GM03348 (cell line): ENCODE results near the gene GLI3.
A peak's percentile ranks its signal among the peaks of the same experiment; 100 is the strongest.
"Not testable (repeated sequence)": the region's sequence is repeated elsewhere in the genome, so short reads cannot be mapped to it uniquely, and the experiment has no call there.

Source experiments
- DNase-seq: peaks from one replicate; pipeline ENCODE4 v3.0.0; 2012; ENCODE audit warnings: low spot score

GLI3 gene

DNA sequence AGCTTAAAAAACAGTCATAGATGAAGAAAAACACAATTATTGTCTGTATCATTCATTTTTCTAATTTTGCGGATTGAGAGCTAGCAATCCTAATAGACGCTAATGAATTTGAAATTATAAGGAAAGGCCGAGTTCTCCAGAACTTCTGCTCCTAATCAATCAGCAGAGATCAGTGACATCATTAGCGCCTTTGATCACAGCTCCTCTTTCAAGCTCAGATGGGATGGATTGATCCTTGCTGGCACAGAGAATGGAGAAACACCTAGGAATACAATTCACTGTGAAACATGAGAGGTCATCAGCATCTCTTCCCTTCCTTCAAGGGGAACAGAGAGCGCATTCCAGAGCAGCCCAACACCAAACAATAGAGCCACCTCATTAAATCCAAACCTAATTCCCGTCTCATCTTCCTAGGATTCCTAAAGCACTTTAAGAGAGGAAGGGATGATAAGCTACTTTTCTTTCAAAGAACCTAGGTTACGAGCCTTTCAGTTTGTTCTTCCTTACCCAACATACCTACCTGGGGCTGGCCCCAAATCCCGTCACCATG is 24.4 kb downstream of the GLI3 start:
- DNase-seq: no peak

DNA sequence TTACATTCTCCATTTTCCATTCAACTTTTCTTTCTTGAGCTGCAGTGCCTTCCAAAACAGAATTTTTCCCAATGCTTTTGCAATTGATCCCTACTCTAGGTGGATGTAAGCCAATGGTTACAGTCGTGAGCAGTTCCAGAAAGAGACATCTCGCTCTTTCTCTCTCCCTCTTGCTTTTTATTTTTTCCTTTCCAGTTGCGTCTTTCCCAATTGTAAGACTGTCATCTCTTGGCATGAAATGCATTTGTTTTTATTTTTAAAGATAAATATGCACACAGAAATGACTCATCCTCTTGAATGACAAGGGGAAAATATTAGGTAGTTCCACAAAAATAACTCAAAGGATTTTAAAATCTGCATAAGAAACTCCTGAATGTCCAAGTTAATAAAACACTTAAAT is 25.1 kb downstream of the GLI3 start:
- DNase-seq: no peak

DNA sequence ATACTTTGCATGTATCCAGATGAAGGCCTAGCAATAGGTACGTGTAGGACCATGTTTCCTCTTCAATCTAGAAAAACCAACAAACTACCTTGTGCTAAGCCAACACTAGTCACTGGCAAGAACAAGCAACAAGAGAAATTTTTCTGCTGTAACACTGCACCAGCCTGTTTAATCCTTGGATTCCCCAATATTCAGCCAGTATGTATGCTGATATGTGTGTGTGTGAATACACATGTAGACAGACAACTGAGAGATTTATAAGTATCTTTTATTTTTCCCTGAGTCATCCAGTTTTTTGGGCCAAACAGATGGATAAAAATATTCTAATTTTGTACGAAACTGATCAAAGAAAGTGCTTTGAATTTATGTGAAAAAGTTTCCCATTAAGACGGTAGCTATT is 26.2 kb downstream of the GLI3 start:
- DNase-seq: no peak

DNA sequence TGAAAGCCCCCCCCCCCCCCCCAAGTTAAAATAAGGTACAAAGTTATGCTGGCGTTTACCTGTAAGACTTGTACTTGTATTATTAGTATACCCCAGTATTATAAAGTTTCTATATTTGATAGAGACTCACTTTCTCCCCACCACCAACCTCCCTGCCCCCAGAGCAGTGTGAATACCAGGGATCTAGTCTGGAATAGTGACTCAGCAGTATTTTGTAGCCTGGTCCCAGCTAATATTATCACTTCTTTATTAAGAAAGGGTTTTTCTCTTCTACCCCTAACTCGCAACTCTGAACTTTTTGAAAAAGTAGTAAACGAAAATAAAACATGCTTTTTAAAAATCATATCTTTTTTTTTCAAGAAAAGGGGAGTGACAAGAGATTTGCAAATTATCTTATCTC is 26.7 kb downstream of the GLI3 start:
- no peak for DNase-seq

DNA sequence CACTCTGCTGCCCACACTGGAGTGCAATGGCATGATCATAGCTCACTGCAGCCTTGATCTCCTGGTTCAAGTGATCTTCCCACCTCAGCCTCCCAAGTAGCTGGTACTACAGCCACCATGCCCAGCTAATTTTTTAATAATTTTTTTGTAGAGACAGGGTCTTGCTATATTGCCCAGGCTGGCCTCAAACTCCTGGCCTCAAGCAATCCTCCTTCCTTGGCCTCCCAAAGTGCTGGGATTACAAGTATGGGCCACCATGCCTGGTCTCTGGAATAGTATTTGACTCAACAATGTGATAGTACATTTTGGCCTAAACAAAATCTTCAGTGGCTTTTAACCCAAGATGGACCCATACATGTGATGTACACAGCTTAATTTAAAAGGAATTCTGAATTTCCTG is 27.9 kb downstream of the GLI3 start:
- DNase-seq: not testable (repeated sequence)

DNA sequence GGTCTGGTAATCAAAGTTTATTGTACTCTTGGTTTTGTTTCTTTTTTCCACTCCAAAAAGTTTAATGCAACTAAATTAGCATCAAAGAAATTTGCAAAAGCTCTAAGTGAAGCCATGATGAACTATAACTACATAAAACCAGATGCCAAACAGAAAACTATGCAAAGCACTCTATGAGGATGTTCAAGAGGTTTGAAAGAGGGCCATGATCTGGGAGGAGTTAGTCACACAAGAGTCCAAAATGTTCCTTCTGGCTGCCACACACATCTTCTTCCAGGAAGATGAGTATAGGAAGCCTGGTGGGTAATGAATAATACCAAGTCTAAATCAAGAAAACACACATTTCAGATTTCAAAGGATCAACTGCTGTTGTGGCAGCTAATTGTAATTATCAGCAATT is 28.4 kb downstream of the GLI3 start:
- peak; percentile 64 for DNase-seq

- peak; percentile 17 for DNase-seq
Observed at GRCh38 chr7:42207420-42207819, 29.6 kb downstream of the GLI3 start.

GRCh38 chr7:42203336-42203735 is 33.7 kb downstream of the GLI3 start:
- no peak for DNase-seq

- DNase-seq: no peak
Observed at GRCh38 chr7:42202601-42203000, 34.4 kb downstream of the GLI3 start.

DNA sequence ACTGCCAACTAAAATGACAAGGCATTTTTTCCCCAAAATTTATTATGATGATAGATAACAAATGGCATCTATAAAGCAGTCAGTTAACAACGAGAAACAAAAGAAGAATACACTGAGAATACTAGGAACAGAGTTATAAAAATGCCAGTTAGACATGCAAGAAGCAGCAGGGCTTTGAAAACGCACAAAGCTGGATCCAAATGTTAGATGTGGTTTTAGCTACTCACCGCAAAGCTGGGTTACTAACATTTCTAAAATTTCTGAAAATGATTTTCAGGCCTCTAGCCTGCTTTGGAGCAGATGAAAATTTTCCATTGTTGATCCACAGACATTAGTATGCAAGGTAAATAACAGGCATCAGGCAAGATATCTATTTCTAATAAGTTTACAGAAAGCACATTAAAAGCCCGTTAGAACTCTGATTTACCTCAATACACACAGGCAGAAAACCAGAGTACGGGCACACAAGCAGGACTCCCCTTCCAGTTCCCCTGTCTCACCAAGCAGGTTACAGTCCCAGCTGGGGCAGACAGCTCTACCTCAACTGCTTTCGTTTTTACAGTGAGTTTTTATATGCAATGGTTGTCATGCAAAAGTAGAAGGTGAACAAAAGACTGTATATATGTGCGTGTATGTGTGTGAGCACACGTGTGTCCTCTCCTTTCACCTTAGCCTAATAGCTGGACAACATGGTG is 37.9 kb downstream of the GLI3 start:
- DNase-seq: peak; percentile 70

DNA sequence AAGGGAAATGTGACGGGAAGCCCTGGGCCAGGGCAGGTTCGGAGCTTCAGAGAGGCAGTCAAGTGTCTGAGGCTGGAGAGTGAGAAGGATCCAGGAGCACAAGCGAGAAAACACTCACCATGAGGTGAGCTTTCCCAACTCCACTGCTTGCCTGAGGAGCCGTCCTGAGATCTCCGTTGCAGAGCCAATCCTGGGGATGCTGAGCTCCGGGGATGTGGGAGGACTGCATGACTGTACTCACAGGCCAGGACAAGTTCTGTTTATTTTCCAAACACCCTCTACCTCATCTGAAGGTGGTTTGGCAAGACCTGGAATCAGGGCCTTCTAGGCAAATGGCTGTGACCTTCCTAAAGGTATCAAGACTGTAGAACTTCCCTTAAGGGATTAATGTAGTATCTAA is 38.7 kb downstream of the GLI3 start:
- peak; percentile 38 for DNase-seq

DNA sequence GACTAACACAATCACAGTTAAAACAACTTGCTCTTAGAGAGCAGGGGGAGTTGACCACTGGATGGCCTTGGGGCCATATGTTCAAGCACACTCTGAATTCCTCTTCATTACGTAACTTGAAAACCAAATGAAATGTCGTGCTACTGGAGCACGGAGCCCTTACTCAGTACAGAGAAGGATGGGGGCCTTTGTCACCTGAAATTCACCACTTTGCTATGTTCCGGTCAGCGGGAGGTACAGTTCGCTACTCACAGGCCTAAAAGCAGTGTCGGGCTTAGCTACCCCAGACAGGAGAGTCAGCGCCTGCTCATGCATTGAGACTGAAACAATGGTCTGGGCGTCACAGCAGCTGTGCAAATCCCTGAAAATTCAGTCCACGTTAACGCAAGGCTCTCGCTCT is 39.6 kb downstream of the GLI3 start:
- no peak for DNase-seq

GRCh38 chr7:42194238-42194637 is 42.8 kb downstream of the GLI3 start:
- DNase-seq: no peak

DNA sequence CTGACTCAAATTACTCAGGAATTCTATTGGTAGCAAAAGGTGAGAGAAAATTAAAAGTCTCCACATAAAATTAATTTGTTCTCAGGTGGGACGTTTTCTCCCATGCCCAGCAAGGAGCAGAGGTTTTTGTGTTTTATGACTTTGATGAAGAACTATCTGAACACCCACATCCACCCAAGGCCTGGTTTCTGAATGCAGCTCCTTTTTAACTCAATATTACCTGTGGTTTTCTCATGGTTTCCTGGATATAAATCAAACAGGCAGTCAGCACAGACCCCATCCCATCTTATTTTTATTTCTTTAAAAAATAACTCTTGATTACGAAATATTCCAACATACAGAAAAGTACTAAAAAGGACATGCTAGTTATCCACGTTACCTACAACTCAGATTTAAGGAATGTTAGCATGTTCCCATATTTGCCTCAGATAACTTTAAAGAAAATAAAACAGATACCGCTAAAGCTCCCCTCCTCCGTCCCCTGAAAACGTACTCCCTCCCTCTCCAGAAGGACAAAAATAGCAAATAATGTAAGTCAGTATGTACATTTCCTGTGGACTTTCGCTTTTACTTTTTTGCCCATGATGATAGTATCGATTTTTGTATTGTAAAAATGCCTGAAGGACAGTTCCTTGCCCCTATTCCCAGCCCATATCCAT is 43.4 kb downstream of the GLI3 start:
- no peak for DNase-seq

GRCh38 chr7:42192851-42193461 is 44.1 kb downstream of the GLI3 start:
- no peak for DNase-seq

- DNase-seq: peak; percentile 40
Observed at GRCh38 chr7:42192066-42192465, 44.9 kb downstream of the GLI3 start.

GRCh38 chr7:42189535-42189934 is 47.5 kb downstream of the GLI3 start:
- peak; percentile 45 for DNase-seq

DNA sequence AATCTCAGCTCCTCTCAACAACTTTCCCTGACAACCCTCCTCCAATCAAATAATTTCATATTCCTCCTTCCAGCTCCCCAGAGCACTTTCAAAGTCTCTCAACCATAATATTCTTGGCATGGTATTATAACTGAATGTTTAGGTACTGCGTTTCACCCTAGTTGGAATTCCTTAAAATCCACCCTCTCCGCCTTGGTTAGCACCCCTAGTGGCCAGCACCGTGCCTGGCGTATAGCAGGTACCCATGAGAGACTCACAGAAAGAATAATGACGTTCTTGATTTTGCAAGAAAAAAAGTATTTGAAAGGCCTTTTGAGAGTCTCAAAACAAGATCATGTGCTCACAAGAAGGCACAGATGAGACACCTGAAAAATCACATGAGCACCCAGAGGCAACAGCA is 50.9 kb downstream of the GLI3 start:
- no peak for DNase-seq

DNA sequence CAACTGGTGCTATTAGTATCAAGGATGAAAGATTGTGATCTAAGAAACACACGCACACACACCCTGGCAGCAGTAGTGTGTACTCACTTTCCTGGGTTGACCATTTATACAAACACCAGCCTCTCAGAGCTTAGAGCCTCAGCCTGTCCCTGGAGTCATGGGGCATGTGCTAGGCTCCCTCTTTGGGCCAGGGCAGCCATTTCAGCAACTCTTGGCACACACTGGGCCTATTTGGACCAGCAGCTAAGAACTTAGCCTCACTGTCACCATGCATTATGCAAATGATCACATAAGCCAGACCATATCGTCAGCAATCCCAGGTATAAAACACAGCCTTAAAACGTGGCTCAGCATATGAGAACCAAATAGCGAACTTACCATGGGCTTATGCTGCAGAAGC is 51.3 kb downstream of the GLI3 start:
- DNase-seq: no peak

DNA sequence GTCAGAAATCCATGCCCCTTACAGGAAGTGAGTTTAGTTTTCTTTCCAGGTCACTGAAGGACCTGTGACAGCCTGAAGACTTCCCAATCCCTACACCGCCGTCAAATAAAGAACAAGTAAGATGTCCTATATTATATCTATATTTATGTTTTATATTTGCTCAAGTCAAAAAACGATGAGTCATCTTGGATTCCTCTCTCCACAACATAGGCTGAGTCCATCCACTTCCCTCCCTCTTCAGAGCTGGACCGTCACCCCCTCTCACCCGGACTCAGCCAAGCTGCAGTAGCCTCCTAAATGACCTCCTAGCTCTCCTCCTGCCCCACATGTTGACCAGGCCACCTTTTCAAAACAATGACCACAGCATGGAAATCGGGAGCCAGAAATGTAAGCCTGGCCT is 53.5 kb downstream of the GLI3 start:
- no peak for DNase-seq

- DNase-seq: no peak
Observed at GRCh38 chr7:42181566-42181965, 55.4 kb downstream of the GLI3 start.

GRCh38 chr7:42180806-42181205 is 56.2 kb downstream of the GLI3 start:
- no peak for DNase-seq

GRCh38 chr7:42176724-42177101 is 60.3 kb downstream of the GLI3 start:
- no peak for DNase-seq
